AG04450 (cell line): Measurements from ENCODE around the gene CACNA1C. TPM values are rescaled to one million over a fixed set of nuclear protein-coding genes. Genes with fewer than 3 reads are reported as not detected.
A peak's percentile ranks its signal among the peaks of the same experiment; 100 is the strongest.

ENCODE experiments used
- CTCF ChIA-PET: fragments of 300-600, 350-600 bp; formaldehyde crosslinking; extraction: SDS; loops from one replicate; lab custom pipeline; 2022; ENCODE audit warnings: antibody characterized with exemption, inconsistent platforms; lab: Charles Lee
- POLR2A ChIA-PET: fragments of 350-600 bp; formaldehyde crosslinking; extraction: SDS; loops from one replicate; lab custom pipeline; 2021; ENCODE audit warnings: antibody characterized with exemption, inconsistent platforms; lab: Yijun Ruan, JAX
- DNase-seq: peaks from one replicate; pipeline ENCODE4 v3.0.0-alpha.2; 2011; ENCODE audit warnings: low read depth, low spot score
- H3K27ac ChIP-seq: one replicate; pipeline ENCODE4 v1.5.1; 2012; ENCODE audit warnings: low read depth, low read length, control low read depth
- H3K27me3 ChIP-seq: one replicate; pipeline ENCODE4 v1.6.0; 2012; ENCODE audit warnings: low read length; ENCODE audit not compliant: control insufficient read depth, insufficient read depth
- H3K4me3 ChIP-seq: 2 replicates; pipeline ENCODE4 v1.5.1; 2011; ENCODE audit warnings: mild to moderate bottlenecking, low read depth, low read length, control low read depth
- H3K9me3 ChIP-seq: 2 replicates; pipeline ENCODE4 v1.5.1; 2012; ENCODE audit warnings: low read length; ENCODE audit not compliant: control insufficient read depth, insufficient read depth
- CTCF ChIP-seq: IDR thresholded peaks from 2 replicates; pipeline ENCODE4 v1.5.1; 2011; ENCODE audit warnings: low read depth, low read length, control low read depth, inconsistent platforms
- polyA plus RNA-seq: library from polyadenylated mRNA; depleted of rRNA; stranded (reverse); fragments of >200 nt; gene quantifications from 2 replicates; pipeline ENCODE4 v1.2.3, GENCODE V29; 2011

Gene CACNA1C
- polyA plus RNA-seq, 1 experiment: 5.9 TPM

- H3K27ac ChIP-seq: peak overlapping the region; percentile 92
- POLR2A ChIA-PET: interaction anchor here (0.7 to 1.3 kb wide), 6 partner anchors 15 to 50 kb away, joined by 3 to 7 read pairs (median 4); no protein-coding TSS in a partner anchor
- DNase-seq: peak; percentile 88
- CTCF ChIA-PET: interaction anchor here (1.1 kb wide), 1 partner anchor 38 kb away, joined by 3 read pairs; no protein-coding TSS in a partner anchor
- no peaks in the 10 kb centered on the region for H3K27me3 ChIP-seq
- no peaks in the 10 kb centered on the region; the same call in 1 of the 2 replicates for H3K9me3 ChIP-seq
- no peak for TF ChIP-seq CTCF
- H3K4me3 ChIP-seq: no peak overlapping the region
Observed at GRCh38 chr12:2244013-2244861, 191.4 kb downstream of the CACNA1C start.

GRCh38 chr12:2246358-2246757 is 193.6 kb downstream of the CACNA1C start:
- no peak for DNase-seq
- CTCF ChIA-PET: no interaction called here
- POLR2A ChIA-PET: no interaction called here
- Histone ChIP-seq H3K9me3 (no peaks in the 10 kb centered on the region), H3K4me3 (no peak overlapping the region), H3K27me3 (no peaks in the 10 kb centered on the region), H3K27ac (no peak overlapping the region)
- no peak for TF ChIP-seq CTCF

GRCh38 chr12:2247120-2247519 is 194.3 kb downstream of the CACNA1C start:
- TF ChIP-seq CTCF: no peak
- DNase-seq: no peak
- CTCF ChIA-PET: no interaction called here
- H3K9me3 ChIP-seq: no peaks in the 10 kb centered on the region
- no peak overlapping the region for H3K4me3 ChIP-seq
- no peaks in the 10 kb centered on the region for H3K27me3 ChIP-seq
- POLR2A ChIA-PET: interaction anchor here (0.5 to 1.8 kb wide), 2 partner anchors 18 to 103 kb away, joined by 6 to 12 read pairs; no protein-coding TSS in a partner anchor
- H3K27ac ChIP-seq: no peak overlapping the region

- H3K9me3 ChIP-seq: no peaks in the 10 kb centered on the region
- ChIA-PET POLR2A (interaction anchor here (0.5 to 1.8 kb wide), 6 partner anchors 17 to 558 kb away, joined by 3 to 12 read pairs (median 4); no protein-coding TSS in a partner anchor), CTCF (no interaction called here)
- no peak for TF ChIP-seq CTCF
- H3K4me3 ChIP-seq: no peak overlapping the region
- H3K27ac ChIP-seq: peak overlapping the region; percentile 49
- DNase-seq: no peak
- H3K27me3 ChIP-seq: no peaks in the 10 kb centered on the region
Observed at GRCh38 chr12:2247596-2247995, 194.8 kb downstream of the CACNA1C start.
